GM19025 (cell line): ENCODE measurements around the gene NDUFA12.

Experiments used
- ATAC-seq: cut with Tn5 transposase; IDR thresholded peaks from one replicate; pipeline ENCODE4 v1.9.1; 2021; ENCODE audit warnings: mild to moderate bottlenecking, low read depth, moderate library complexity; ENCODE audit not compliant: unreplicated experiment

NDUFA12 gene

GRCh38 chr12:94948232-94948810 lies 55.2 kb downstream of the NDUFA12 start:
- no peak for ATAC-seq

GRCh38 chr12:94942663-94943062 lies 60.8 kb downstream of the NDUFA12 start:
- ATAC-seq, result no peak

- ATAC-seq, result no peak
These were observed 62.0 kb downstream of the NDUFA12 start for GRCh38 chr12:94941440-94941862.

- ATAC-seq, result no peak
These were observed 62.7 kb downstream of the NDUFA12 start for GRCh38 chr12:94940771-94941170.

- ATAC-seq, result no peak
These were observed 64.9 kb downstream of the NDUFA12 start for GRCh38 chr12:94938583-94938982.

GRCh38 chr12:94930772-94931171 lies 72.7 kb downstream of the NDUFA12 start:
- no peak for ATAC-seq

GRCh38 chr12:94930216-94930654 lies 73.3 kb downstream of the NDUFA12 start:
- ATAC-seq, result no peak

GRCh38 chr12:94929780-94930179 lies 73.7 kb downstream of the NDUFA12 start:
- ATAC-seq, result no peak

- ATAC-seq, result no peak
These were observed 77.8 kb downstream of the NDUFA12 start for GRCh38 chr12:94925729-94926128.

GRCh38 chr12:94925206-94925605 lies 78.3 kb downstream of the NDUFA12 start:
- ATAC-seq, result no peak

GRCh38 chr12:94922561-94922960 lies 80.9 kb downstream of the NDUFA12 start:
- ATAC-seq, result no peak
